Activated CD8-positive, alpha-beta memory T cell treated with anti-CD3 and anti-CD28 coated beads for 1 hour (primary cell): Measurements from ENCODE around the gene P2RY2.

Experiments used
- DNase-seq, 2 donors: peaks; one replicate each; pipeline ENCODE4 v3.0.0-alpha.2; 2020; ENCODE audit warnings: low read depth in 1 of 2; ENCODE audit errors: extremely low read depth in 1 of 2

Gene P2RY2

DNA sequence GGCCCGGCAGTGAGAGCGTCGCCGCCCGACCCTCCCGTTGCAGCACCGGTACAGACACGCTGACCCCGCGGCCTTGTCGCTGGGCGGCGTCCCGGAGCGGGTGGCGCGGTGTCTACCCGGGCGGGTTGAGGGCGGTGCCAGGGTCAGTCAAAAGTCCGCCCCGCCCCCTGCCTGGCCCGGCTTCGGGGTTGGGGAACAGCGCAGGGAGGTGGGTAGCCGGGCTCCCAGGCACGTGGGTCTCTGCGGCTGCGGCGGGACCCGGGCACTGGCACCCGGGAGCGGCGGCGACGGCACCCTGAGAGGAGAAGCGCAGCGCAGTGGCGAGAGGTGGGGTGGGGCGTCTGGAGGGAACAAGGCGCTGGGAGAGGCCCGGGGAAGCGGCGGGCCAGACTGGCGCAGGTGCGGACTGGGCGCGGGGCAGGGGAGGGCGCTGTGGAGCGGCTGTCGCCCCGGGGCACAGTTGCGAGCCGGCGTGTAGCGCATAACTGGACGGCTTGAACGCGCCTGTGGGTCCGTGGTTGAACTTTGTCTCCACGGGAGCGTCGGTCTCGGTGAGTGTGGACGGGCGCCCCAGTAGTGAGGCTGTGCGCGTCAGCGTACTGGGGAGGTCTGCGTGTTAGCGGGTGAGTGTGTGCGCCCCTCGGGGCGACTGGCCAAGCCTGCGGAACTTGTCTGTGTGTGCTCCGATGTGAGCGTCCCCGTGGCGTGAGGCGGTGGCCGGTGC, at the start of gene P2RY2:
Gene P2RY2, plus strand, starts transcription at position 176 of the 724 bp plus-strand sequence. CDS start 15,879 bp downstream, outside the sequence.
- DNase-seq = no peak

- DNase-seq = no peak
These were observed 49.0 kb upstream of the P2RY2 start for GRCh38 chr11:73168925-73169579.

DNA sequence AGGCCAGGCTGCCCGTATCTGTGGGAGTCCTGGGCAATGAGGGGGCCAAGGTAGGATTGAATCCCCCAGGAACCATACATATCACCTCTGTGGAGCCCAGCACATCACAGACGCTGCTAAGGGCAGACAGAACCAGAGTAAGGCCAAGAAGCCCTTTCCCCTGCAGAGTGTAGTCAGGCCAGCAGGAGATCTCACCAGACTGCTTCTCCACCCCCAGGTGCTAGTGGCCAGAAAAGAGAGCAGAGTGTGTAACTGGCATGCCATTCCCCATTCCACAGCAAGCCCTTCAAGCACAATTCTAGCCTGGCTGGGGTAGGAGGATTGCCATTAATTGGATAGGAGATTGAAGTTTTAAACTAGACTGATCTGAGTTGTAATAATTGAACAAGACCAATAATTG, 47.9 kb upstream of the P2RY2 start:
- DNase-seq = no peak

DNA sequence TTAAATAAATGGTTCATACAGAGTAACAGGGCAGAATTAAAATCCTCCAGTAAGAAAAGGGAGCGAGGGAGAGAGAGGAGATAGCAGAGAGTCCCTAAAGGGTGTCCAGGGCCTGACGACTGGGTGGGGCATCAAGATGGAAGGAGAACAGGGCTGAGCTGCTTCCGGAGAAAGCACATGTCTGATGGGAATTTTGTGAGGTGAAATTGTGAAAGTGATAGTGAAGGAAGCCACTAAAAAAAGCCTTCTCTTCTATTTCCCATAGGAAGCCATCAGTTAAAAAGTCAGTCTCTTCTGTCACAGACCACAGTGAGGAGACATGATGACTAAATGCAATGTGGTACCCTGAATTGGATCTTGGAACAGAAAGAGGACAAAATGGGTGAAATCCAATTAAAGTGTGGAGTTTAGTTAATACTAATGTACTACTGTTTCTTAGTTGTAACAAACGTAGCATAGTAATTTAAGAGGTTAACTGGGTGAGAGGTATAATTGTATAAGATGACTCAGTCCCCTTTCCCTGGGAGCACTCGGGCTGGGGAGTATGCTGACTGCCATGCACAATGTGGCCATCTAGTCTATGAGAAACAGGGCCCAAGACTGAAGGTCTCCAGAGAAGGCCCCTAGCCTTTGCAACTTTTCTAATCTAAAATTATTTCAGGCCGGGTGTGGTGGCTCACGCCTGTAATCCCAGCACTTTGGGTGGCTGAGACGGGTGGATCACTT, 46.5 kb upstream of the P2RY2 start:
- no peak for DNase-seq

GRCh38 chr11:73172992-73173656, 45.0 kb upstream of the P2RY2 start:
- no peak for DNase-seq

GRCh38 chr11:73173755-73174494, 44.2 kb upstream of the P2RY2 start:
- DNase-seq = no peak

GRCh38 chr11:73174495-73174791, 43.6 kb upstream of the P2RY2 start:
- no peak for DNase-seq

- no peak for DNase-seq
These were observed 42.4 kb upstream of the P2RY2 start for GRCh38 chr11:73175551-73176144.

DNA sequence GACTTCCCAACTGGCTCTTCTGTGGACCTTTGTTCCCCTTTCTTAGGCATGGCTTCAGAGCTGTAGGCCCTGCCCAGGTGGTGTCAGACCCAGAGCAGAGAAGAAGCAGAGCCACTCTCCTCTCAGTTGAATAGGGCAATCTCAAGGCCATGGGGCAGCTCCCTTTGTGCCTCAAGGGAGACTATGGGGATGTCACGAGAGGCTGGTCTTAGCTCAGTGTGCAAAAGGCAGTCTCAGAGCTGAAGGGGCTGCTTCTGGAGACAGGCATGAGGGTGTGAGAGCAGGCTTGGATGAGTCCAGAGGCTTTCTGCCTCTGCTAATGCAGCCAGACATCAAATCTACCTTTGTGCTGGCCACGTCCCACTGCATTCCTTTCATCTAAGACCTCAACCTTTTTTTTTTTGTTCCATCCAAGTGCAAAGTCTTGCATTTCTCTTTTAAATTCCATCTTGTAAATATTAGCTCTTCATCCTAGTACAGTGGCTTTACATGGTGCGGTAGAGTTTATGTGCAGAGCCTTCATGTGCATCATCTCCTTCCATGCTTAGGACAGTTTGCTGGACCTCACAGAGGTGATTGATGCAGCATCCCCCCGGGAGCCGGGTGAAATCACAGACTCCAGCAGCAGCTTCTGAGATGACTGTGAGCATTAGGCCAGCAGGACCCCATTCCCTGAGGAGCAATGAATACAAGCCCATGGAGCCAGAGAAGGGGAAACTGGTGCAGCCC, 41.8 kb upstream of the P2RY2 start:
- no peak for DNase-seq

DNA sequence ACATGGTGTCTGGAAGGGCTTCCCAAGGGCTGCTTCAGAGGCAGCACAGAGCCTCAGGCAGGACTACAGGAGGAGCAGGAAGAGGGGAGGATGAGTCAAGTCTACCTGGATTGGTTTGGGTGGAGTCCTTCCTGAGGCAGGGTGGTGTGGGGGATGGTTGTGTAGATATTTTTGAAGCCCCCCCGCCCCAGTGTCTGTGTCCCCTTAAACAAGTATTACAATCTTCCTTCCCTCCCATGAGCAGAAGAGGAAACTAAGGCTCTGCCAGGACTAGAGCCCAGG, 41.3 kb upstream of the P2RY2 start:
- DNase-seq = no peak

- no peak for DNase-seq
These were observed 40.7 kb upstream of the P2RY2 start for GRCh38 chr11:73177380-73177777.

GRCh38 chr11:73177778-73178539, 40.1 kb upstream of the P2RY2 start:
- peak; percentile 58 to 63 for DNase-seq

GRCh38 chr11:73178681-73179080, 39.4 kb upstream of the P2RY2 start:
- DNase-seq = no peak

DNA sequence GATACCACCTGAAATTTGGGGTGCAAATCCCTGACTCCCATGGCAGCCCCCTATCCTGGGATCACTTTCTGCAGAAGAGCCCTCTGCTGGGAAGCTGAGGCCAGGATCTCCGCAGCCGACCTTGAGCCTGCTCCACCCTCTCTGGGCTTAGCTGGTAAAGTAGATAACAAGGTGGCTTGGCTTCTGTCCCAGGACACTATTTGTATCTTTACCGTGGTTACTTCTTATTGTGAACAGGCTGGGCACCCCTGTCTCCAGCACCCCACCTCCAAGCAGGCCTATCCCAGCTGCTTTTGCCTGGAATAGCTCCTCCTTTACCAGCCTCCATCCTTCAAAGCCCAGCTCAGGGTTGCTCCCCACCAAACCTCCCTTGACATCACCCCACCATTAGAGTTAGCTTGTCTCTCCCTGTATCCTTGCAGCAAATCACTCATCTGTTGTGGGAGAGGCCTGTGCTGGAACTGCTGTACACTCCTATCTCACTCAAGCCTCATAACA, 35.2 kb upstream of the P2RY2 start:
- DNase-seq = no peak

- peak in 1 of 2 donors; percentile 14 for DNase-seq
These were observed 33.0 kb upstream of the P2RY2 start for GRCh38 chr11:73184953-73185671.

DNA sequence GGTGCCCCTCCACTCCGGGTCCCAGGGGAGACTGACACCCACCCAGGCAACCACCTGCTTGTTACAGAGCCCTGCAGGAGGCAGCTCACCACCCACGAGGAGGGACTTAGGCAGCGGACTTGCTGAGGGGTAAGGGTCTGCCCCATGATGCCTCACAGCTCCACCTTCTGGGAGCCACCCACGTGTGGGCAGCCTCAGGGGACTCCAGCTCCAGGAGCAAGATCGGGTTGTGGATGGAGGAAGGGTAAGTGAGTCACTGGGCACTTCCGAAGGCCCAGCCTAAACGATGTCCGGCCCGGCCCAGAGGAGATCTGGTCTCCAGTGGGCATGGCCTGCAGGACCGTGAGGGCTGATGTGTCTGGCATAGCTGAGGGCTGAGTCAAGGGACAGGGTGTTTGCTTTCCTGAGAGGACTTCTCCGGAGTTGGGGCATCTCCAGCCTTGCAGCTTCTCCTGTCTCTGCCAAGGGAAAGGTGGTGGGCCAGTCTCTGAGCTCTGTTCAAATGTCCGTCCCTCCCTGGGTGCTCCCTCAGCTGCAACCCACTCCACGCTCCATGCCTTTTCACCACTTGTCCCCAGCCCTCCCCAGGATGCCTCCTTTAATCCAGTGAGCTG, 32.3 kb upstream of the P2RY2 start:
- no peak for DNase-seq

DNA sequence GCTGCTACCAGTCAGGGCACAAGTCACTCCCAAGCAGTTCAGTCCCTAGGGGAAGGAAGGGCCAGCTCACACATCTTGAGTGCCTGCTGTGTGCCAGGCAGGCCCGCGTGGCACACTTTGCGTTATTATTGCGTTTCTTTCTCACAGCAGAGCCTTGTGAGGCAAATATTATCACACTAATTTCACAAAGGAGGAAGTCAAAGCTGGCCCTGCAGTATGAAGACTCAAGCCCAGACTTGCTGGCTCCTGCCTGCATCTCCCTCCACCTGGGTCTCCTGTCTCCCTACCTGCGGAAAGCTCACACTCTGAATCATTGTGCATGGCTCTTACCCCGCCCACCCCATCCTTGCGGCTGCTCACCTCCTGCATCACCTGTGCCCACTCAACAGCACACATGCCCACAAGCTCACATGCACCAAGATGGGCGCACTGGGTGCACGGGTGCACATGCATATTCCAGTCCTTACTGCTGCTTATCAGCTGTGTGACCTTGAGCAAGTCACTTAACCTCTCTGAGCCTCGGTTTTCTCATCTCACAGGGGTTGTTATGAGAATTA, 31.7 kb upstream of the P2RY2 start:
- DNase-seq = no peak

DNA sequence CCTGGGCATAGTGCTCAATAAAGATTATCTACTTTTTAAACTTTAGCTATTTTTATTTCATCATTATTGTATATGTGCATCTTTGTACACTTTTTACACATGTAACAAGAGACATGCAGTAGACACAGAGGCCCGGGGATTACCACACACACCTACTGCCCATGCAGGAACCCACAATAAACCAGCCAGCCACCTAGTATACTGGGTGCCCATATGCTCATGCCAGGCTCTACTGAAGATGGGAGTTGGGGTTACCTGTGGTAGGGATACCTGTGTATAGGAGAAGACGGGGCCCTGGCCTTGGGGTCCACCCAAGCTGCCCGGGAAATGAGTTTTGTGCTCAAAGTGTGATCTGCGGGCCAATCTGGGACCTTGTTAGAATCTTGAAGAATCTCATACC, 31.2 kb upstream of the P2RY2 start:
- no peak for DNase-seq
